NCI-H2196 treated with DMSO at 0.1 percent for 48 hours (cell line): ENCODE results near the gene AWAT2.
"Not testable (repeated sequence)": the region's sequence is repeated elsewhere in the genome, so short reads cannot be mapped to it uniquely, and the experiment has no call there.

Source experiments
- DNase-seq: peaks from one replicate; lab custom pipeline; 2025; ENCODE audit not compliant: unreplicated experiment; lab: John Stamatoyannopoulos, UW

AWAT2 gene

DNA sequence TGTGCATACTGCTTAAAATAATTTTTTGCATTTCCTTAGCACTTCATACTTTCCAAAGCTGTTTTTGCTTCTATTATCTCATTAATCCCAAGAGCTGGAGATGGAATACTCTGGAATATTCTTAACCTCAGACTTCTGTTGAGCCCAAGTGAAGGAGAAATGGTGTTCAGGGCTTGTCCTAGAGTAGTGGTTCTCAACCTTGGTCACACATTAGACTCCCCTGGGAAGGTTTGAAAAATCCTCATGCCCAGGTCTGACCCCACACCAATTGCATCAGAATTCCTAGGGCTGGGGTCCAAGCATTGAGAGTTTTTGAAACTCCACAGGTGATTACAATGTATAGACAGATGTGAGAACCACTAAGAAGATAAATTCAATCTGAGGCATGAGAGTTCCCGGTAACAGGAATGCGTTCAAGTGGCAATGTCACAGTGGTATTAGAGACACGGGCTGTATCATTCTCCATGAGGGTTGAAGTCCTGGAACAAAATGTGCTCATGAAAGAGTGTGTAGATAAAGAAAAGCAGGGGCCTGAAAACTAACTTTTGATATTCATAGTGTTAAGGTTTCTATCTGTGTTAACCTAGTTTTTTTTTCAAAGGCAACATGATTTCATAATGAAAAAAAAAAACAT lies 47.9 kb downstream of the AWAT2 start:
- DNase-seq: no peak

DNA sequence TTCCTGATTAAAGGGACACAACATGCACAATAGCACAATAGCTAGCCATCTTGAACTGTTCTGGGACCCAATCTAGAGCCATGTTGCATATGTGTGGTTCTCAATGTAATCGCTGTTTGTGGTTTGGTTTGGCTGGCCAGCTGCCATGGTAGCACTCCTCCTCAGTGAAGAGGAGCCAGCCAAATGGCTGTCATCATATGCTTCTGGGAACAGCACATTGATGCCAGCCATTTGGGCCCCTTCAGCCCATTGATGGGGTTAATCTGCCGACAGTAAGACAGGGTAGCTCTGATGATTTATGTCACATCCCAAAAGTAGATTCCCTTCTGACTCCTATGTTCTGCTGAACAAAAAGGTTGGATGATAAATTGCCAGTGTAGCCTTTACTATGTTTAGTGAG lies 48.5 kb downstream of the AWAT2 start:
- no peak for DNase-seq

DNA sequence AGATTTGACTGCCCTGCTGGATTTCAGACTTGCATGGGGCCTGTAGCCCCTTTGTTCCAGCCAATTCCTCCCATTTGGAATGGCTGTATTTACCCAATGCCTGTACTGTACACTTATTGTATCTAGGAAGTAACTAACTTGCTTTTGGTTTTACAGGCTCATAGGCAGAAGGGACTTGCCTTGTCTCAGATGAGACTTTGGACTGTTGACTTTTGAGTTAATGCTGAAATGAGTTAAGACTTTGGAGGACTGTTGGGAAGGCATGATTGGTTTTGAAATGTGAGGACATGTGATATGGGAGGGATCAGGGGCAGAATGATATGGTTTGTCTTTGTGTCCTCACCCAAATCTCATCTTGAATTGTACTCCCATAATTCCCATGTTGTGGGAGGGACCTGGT lies 51.4 kb downstream of the AWAT2 start:
- DNase-seq: not testable (repeated sequence)

DNA sequence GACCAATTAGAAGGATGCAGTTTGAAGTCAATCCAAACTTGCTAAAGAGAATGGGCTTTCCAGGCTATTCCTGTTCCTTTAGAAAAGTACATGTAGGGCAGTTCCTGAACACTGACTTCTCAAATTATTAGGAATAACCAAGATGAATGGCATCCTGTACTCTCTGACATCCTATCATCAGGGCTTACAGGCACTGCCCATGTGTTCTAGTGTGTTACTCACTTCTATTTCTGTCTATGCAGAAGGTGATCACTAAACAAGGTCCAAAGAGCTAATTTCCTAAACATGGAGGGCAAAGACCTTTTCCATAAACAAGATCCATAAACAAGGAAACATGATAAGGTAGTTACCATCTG lies 53.6 kb downstream of the AWAT2 start:
- no peak for DNase-seq

DNA sequence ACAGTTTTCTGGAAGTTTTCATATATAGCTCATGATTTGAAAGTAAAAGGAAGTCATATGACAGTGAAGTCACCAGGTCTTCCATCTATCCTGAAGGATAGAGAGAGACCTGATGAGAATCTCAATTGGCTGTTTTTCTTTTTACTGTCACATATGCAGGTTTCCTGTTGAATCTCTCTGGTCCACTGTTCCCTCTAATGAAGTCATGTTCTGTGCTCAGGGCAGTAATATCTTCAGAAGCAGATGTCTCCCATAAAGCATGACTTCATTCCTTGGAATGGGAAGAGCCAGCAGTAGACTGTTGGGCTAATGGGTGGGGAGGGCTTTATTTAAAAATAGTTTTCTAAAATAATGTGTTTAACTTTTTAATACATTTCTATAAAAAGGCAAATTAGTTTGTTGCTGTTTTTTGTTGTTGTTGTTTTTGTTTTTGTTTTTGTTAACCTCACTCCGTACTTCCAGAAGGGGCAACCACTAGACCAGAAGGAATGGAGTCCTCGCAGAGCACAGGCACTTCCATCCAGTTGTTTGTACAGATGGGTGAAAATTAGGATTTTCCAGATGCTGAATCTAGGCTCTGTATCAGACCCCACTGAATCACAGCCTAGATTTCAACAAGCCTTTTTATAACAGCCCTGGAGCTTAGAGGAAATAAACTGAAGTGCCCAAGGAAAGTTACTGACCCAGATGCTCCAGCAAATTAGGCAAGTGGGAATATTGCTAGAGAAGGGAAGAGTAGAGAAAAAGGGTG lies 54.2 kb downstream of the AWAT2 start:
- DNase-seq: no peak

DNA sequence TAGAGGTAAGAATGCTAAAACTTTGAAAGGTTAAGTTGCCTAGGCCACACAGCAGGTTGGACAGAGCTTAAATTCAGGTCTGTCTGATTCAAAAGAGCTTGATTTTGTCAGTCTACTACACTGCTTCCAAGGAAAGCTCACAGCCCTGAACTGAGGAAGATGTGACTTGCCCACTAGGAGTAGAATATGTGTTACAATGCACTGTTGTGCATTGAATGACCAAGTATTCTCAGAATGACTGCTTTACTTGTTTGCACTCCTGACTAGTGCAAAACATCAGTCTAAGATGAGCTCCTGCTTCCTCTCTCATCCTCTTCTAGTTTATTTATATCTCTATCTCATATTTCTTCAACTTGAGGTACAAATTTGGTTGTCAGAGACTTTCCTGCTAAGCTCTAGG lies 56.2 kb downstream of the AWAT2 start:
- DNase-seq: no peak

DNA sequence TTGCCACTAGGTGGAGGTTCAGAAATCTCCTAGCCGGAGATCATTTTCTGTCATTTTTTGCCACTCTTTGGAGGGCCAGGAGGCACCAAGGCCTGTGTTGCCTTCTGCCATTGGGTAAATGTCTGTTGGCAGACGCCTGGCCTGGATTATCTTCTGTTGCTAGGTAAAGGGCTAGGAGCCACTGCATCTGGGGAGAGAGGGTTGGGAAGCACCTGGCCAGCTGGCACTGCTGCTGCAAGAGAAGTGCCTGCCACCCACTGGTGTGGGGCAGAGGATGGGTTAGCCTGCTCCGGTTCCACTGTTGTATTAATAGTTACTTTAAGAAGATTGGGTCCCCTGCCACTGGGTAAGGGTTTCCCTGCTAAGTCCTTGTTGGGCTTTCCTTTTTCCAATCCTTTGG lies 58.1 kb downstream of the AWAT2 start:
- DNase-seq: no peak
